GM18873 (cell line): ENCODE data around the gene MEIOC.
"Not testable (repeated sequence)": the region's sequence is repeated elsewhere in the genome, so short reads cannot be mapped to it uniquely, and the experiment has no call there.

Source experiments
- ATAC-seq: cut with Tn5 transposase; IDR thresholded peaks from one replicate; pipeline ENCODE4 v1.9.1; 2021; ENCODE audit warnings: mild to moderate bottlenecking, moderate library complexity, moderate number of reproducible peaks; ENCODE audit not compliant: unreplicated experiment, low FRiP score

The MEIOC gene

GRCh38 chr17:44700288-44700687 lies 44.0 kb downstream of the MEIOC start:
- not testable (repeated sequence) for ATAC-seq

- ATAC-seq: no peak
Observed at GRCh38 chr17:44707755-44708400, 51.6 kb downstream of the MEIOC start.

- no peak for ATAC-seq
Observed at GRCh38 chr17:44708401-44709263, 52.4 kb downstream of the MEIOC start, which contains the start of gene DBF4B. Gene DBF4B, plus strand, starts transcription at chr17:44708665. Its CDS starts 156 bp downstream, at chr17:44708821.

GRCh38 chr17:44719444-44719843 lies 63.2 kb downstream of the MEIOC start:
- ATAC-seq: no peak

- no peak for ATAC-seq
Observed at GRCh38 chr17:44722254-44722653, 66.0 kb downstream of the MEIOC start.
